Measurements from ENCODE around the gene RPL23.

RPL23 gene

DNA sequence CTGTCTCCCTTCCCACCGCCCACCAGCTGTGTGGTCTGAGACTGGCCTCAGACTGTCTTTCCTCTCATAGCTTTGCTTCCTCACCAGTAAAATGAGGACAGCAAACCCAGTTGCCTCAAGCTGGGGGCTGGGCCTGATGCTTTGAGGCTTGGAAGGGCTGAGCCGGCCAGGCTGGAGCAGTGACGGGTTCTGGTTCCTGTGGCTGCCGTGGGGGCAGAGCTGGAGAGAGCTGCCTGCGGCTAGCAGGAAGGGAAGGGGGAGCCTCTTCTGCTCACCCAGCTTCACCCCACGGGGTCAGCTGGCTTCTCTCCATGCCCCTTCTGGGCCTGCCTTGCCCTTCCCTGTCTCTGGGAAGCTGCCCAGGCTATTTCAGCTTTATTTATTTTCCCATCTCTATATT is 40.1 kb upstream of the RPL23 start:
- Histone ChIP-seq H3K27ac (ENCODE audit: low read depth, low read length) (peak overlapping the region; percentile 53), H3K9ac (ENCODE audit: low read length in 5 of 5) (peak overlapping the region in 4 of 5 donors; percentile 16 to 68 (median 57)), H3K9me3 (ENCODE audit: control insufficient read depth in 5 of 5, low read length in 5 of 5) (no peaks in the 10 kb centered on the region), H3K27me3 (ENCODE audit: control insufficient read depth in 5 of 5, insufficient read depth in 4 of 5, low read length in 5 of 5) (no peaks in the 10 kb centered on the region), H3K36me3 (ENCODE audit: control insufficient read depth in 5 of 5, insufficient read depth in 5 of 5, low read length in 5 of 5) (peaks cover 0 to 72% (median 62%) of the 10 kb centered on the region in 5 donors), H3K4me1 (ENCODE audit: control insufficient read depth in 5 of 5, insufficient read depth in 5 of 5, low read length in 5 of 5) (peaks cover 30 to 68% (median 54%) of the 10 kb centered on the region in 5 donors), H3K4me3 (ENCODE audit: low read depth in 1 of 5, low read length in 5 of 5) (peak overlapping the region in 1 of 5 donors; percentile 5)

DNA sequence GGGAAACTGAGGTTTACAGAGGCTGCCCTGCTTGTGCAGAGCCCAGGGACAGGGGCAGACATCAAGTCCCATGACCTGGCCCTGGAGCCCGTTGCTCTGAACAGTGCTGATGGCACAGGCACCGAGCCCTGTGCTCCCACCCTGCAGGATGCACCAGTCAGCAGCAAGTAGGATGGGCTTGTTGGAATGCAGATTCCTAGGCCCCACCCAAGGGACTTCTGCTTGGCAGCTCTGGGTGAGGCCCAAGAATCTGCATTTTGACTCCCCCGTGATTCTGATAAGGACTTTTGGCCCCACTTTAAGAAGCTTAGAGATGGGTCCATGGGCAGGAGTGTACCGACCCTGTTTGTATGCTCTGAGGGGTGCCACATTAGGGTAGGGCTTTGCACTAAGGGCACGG is 39.6 kb upstream of the RPL23 start:
- H3K27me3 ChIP-seq (ENCODE audit: control insufficient read depth in 5 of 5, insufficient read depth in 4 of 5, low read length in 5 of 5) = no peaks in the 10 kb centered on the region
- peaks cover 0 to 71% (median 60%) of the 10 kb centered on the region in 5 donors for H3K36me3 ChIP-seq (ENCODE audit: control insufficient read depth in 5 of 5, insufficient read depth in 5 of 5, low read length in 5 of 5)
- H3K27ac ChIP-seq (ENCODE audit: low read depth, low read length) = peak overlapping the region; percentile 53
- no peaks in the 10 kb centered on the region for H3K9me3 ChIP-seq (ENCODE audit: control insufficient read depth in 5 of 5, low read length in 5 of 5)
- H3K4me3 ChIP-seq (ENCODE audit: low read depth in 1 of 5, low read length in 5 of 5) = peak overlapping the region in 1 of 5 donors; percentile 5
- peaks cover 25 to 63% (median 49%) of the 10 kb centered on the region in 5 donors for H3K4me1 ChIP-seq (ENCODE audit: control insufficient read depth in 5 of 5, insufficient read depth in 5 of 5, low read length in 5 of 5)
- peak overlapping the region in 2 of 5 donors; percentile 65 to 68 for H3K9ac ChIP-seq (ENCODE audit: low read length in 5 of 5)

DNA sequence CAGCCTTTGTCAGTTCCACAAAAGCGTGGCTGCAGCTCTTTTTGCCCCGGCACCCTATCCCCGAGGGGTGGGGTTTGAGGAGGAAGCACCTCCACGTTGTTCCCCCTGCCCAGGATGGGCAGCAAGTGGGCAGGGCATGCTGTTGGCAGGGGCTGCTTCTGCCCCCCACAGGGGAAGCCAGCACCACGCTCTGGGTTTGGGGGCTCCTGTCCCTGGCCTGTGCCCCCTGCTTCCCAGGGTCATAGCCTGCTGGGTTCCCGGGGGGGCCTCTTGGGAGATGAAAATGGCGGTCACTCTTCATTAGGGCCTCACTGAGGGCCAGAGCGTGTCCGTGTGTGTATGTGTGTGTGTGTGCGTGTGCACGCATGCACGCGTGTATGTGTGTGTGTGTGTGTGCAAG is 39.1 kb upstream of the RPL23 start:
- peak overlapping the region in 1 of 5 donors; percentile 28 for H3K9ac ChIP-seq (ENCODE audit: low read length in 5 of 5)
- no peak overlapping the region for H3K4me3 ChIP-seq (ENCODE audit: low read depth in 1 of 5, low read length in 5 of 5)
- peaks cover 22 to 63% (median 48%) of the 10 kb centered on the region in 5 donors for H3K4me1 ChIP-seq (ENCODE audit: control insufficient read depth in 5 of 5, insufficient read depth in 5 of 5, low read length in 5 of 5)
- H3K27me3 ChIP-seq (ENCODE audit: control insufficient read depth in 5 of 5, insufficient read depth in 4 of 5, low read length in 5 of 5) = no peaks in the 10 kb centered on the region
- no peak overlapping the region for H3K27ac ChIP-seq (ENCODE audit: low read depth, low read length)
- peaks cover 0 to 73% (median 63%) of the 10 kb centered on the region in 5 donors for H3K36me3 ChIP-seq (ENCODE audit: control insufficient read depth in 5 of 5, insufficient read depth in 5 of 5, low read length in 5 of 5)
- H3K9me3 ChIP-seq (ENCODE audit: control insufficient read depth in 5 of 5, low read length in 5 of 5) = no peaks in the 10 kb centered on the region

DNA sequence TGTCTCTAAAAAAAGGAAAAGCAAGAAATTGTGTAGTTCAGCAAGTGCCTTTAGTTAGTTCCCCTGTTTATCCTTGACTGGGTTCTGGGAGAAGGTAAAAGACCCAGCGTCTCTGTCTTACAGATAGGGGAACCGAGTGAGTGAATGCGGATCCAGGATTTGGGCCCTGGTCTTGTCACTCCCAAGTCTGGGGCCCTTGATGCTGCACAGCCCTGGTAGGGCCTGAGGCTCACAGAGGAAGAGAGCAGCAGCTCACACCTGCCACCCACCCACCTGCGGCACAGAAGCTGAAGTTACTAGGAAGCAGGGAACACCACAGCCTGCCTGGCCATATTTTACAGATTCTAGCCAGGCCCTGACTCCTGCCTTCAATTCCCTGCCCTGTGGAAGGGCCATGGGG is 38.6 kb upstream of the RPL23 start:
- no peaks in the 10 kb centered on the region for H3K9me3 ChIP-seq (ENCODE audit: control insufficient read depth in 5 of 5, low read length in 5 of 5)
- H3K27ac ChIP-seq (ENCODE audit: low read depth, low read length) = no peak overlapping the region
- peaks cover 0 to 77% (median 66%) of the 10 kb centered on the region in 5 donors for H3K36me3 ChIP-seq (ENCODE audit: control insufficient read depth in 5 of 5, insufficient read depth in 5 of 5, low read length in 5 of 5)
- no peaks in the 10 kb centered on the region for H3K27me3 ChIP-seq (ENCODE audit: control insufficient read depth in 5 of 5, insufficient read depth in 4 of 5, low read length in 5 of 5)
- H3K9ac ChIP-seq (ENCODE audit: low read length in 5 of 5) = peak overlapping the region in 1 of 5 donors; percentile 28
- H3K4me3 ChIP-seq (ENCODE audit: low read depth in 1 of 5, low read length in 5 of 5) = no peak overlapping the region
- H3K4me1 ChIP-seq (ENCODE audit: control insufficient read depth in 5 of 5, insufficient read depth in 5 of 5, low read length in 5 of 5) = peaks cover 19 to 63% (median 48%) of the 10 kb centered on the region in 5 donors

DNA sequence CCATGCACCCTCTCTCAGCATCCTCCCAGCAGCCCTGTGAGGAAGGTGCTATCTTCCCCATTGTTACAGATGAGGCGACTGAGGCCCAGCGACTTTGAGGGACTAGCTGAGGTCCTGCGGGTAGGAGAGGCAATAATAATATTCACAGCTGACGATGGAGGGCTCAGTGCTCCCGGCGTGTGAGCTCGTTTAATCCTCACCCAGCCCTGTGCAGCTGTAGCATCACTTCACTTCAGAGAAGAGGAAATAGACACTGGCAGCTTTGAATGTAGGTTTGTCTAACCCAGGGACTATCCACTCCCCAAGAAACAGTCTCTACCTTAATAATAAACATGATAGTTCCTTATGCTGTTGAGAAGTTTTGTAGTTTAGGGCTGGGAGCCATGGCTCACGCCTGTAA is 37.9 kb upstream of the RPL23 start:
- Histone ChIP-seq H3K4me1 (ENCODE audit: control insufficient read depth in 5 of 5, insufficient read depth in 5 of 5, low read length in 5 of 5) (peaks cover 13 to 63% (median 48%) of the 10 kb centered on the region in 5 donors), H3K27ac (ENCODE audit: low read depth, low read length) (no peak overlapping the region), H3K9me3 (ENCODE audit: control insufficient read depth in 5 of 5, low read length in 5 of 5) (no peaks in the 10 kb centered on the region), H3K4me3 (ENCODE audit: low read depth in 1 of 5, low read length in 5 of 5) (no peak overlapping the region), H3K9ac (ENCODE audit: low read length in 5 of 5) (no peak overlapping the region), H3K27me3 (ENCODE audit: control insufficient read depth in 5 of 5, insufficient read depth in 4 of 5, low read length in 5 of 5) (no peaks in the 10 kb centered on the region), H3K36me3 (ENCODE audit: control insufficient read depth in 5 of 5, insufficient read depth in 5 of 5, low read length in 5 of 5) (peaks cover 0 to 77% (median 65%) of the 10 kb centered on the region in 5 donors)

DNA sequence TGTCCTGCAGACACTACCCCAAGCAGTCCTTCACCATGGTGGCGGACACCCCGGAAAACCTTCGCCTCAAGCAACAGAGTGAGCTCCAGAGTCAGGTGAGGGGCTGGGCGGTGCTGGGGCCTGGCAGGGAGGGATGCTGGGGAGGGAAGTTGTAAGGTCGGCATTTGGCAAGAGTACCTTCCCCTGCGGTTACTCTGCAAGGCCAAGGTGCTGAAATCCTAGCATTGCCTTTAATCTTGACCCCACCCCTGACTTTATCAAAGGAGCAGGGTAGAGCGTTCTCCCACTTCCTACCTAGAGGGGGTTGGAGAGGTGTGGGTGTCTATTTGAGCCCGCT is 36.9 kb upstream of the RPL23 start:
- Histone ChIP-seq H3K9ac (ENCODE audit: low read length in 5 of 5) (peak overlapping the region in 1 of 5 donors; percentile 55), H3K27ac (ENCODE audit: low read depth, low read length) (peak overlapping the region; percentile 30), H3K27me3 (ENCODE audit: control insufficient read depth in 5 of 5, insufficient read depth in 4 of 5, low read length in 5 of 5) (no peaks in the 10 kb centered on the region), H3K4me1 (ENCODE audit: control insufficient read depth in 5 of 5, insufficient read depth in 5 of 5, low read length in 5 of 5) (peaks cover 13 to 64% (median 49%) of the 10 kb centered on the region in 5 donors), H3K4me3 (ENCODE audit: low read depth in 1 of 5, low read length in 5 of 5) (no peak overlapping the region), H3K9me3 (ENCODE audit: control insufficient read depth in 5 of 5, low read length in 5 of 5) (no peaks in the 10 kb centered on the region), H3K36me3 (ENCODE audit: control insufficient read depth in 5 of 5, insufficient read depth in 5 of 5, low read length in 5 of 5) (peaks cover 0 to 80% (median 62%) of the 10 kb centered on the region in 5 donors)

DNA sequence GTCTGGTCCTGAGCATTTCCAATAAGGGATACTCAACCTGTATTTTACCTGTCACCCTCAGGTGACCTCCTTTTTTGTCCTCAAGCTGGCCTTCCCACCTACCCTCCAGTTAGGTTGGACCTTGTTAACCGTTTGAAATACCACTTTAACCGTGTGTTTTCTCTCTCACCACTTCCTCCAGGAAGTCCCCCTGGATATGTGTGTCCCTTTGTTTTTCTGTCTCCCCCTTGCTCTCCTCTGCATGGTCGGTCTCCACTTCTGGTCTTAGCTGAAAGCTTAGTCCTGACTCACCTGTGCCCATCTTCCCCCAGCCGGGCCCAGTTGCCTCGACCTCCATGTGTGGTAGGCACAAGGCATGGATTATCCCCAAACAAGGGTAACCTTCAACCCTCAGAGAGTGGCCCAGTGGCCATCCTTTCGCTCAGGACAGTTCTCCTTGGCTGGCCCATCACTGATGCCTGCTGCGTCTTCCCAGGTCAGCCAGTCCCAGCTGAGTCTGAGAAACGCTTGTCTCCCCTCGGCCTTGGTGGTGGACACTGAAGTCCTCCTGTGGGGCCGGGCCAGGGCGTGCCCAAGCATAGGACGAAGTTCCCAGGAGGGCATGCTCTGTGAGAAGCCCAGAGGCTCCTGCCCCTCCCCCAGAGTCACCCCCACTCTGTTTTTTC is 36.4 kb upstream of the RPL23 start:
- peaks cover 0 to 85% (median 67%) of the 10 kb centered on the region in 5 donors for H3K36me3 ChIP-seq (ENCODE audit: control insufficient read depth in 5 of 5, insufficient read depth in 5 of 5, low read length in 5 of 5)
- peak overlapping the region; percentile 30 for H3K27ac ChIP-seq (ENCODE audit: low read depth, low read length)

DNA sequence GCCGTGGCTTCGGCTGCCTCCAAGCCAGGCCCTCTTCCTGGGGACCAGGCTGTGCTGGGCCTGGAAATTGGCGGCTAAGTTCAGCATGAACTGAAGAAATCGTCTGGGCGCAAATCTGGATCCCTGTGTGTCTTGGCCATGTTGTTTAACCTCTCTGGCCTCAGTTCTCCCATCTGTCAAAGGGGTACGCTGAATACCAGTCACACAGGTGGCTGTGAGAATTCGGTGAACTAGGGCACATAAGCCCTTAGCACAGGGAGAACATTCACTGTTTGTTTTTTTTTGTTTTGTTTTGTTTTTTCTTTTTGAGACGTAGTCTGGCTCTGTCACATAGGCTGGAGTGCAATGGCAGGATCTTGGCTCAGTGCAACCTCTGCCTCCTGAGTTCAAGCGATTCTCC is 35.3 kb upstream of the RPL23 start:
- H3K9ac ChIP-seq (ENCODE audit: low read length in 5 of 5) = no peak overlapping the region
- H3K4me1 ChIP-seq (ENCODE audit: control insufficient read depth in 5 of 5, insufficient read depth in 5 of 5, low read length in 5 of 5) = peaks cover 13 to 69% (median 54%) of the 10 kb centered on the region in 5 donors

More for the DNA sequence above, 36.4 kb upstream of the RPL23 start:
- H3K4me3 ChIP-seq (ENCODE audit: low read depth in 1 of 5, low read length in 5 of 5) = no peak overlapping the region
- H3K27me3 ChIP-seq (ENCODE audit: control insufficient read depth in 5 of 5, insufficient read depth in 4 of 5, low read length in 5 of 5) = no peaks in the 10 kb centered on the region
- H3K9ac ChIP-seq (ENCODE audit: low read length in 5 of 5) = no peak overlapping the region
- peaks cover 18 to 69% (median 54%) of the 10 kb centered on the region in 5 donors for H3K4me1 ChIP-seq (ENCODE audit: control insufficient read depth in 5 of 5, insufficient read depth in 5 of 5, low read length in 5 of 5)
- no peaks in the 10 kb centered on the region for H3K9me3 ChIP-seq (ENCODE audit: control insufficient read depth in 5 of 5, low read length in 5 of 5)

DNA sequence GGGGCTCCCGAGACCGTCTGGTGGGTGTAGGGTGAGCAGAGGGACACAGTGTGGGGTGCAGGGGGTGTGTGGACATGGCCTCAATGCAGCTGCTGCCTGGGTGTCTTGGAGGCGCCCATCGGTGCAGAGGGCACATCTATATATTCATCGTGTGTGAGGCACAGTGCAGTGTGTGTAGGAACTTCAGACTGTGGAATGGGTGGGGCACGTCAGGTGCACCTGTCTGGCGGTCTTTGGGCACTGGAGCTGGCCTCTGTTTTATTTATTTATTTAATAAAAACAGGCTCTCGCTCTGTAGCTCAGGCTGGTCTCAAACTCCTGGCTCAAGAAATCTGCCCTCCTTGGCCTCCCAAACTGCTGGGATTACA is 33.1 kb upstream of the RPL23 start:
- no peaks in the 10 kb centered on the region for H3K27me3 ChIP-seq (ENCODE audit: control insufficient read depth in 5 of 5, insufficient read depth in 4 of 5, low read length in 5 of 5)
- peaks cover 0 to 80% (median 53%) of the 10 kb centered on the region in 5 donors for H3K36me3 ChIP-seq (ENCODE audit: control insufficient read depth in 5 of 5, insufficient read depth in 5 of 5, low read length in 5 of 5)
- no peak overlapping the region for H3K4me3 ChIP-seq (ENCODE audit: low read depth in 1 of 5, low read length in 5 of 5)
- H3K27ac ChIP-seq (ENCODE audit: low read depth, low read length) = no peak overlapping the region
- H3K9ac ChIP-seq (ENCODE audit: low read length in 5 of 5) = no peak overlapping the region
- peaks cover 16 to 70% (median 57%) of the 10 kb centered on the region in 5 donors for H3K4me1 ChIP-seq (ENCODE audit: control insufficient read depth in 5 of 5, insufficient read depth in 5 of 5, low read length in 5 of 5)
- H3K9me3 ChIP-seq (ENCODE audit: control insufficient read depth in 5 of 5, low read length in 5 of 5) = no peaks in the 10 kb centered on the region

More for the DNA sequence above, 35.3 kb upstream of the RPL23 start:
- H3K27ac ChIP-seq (ENCODE audit: low read depth, low read length) = no peak overlapping the region
- no peaks in the 10 kb centered on the region for H3K9me3 ChIP-seq (ENCODE audit: control insufficient read depth in 5 of 5, low read length in 5 of 5)
- peaks cover 0 to 83% (median 67%) of the 10 kb centered on the region in 5 donors for H3K36me3 ChIP-seq (ENCODE audit: control insufficient read depth in 5 of 5, insufficient read depth in 5 of 5, low read length in 5 of 5)
- H3K27me3 ChIP-seq (ENCODE audit: control insufficient read depth in 5 of 5, insufficient read depth in 4 of 5, low read length in 5 of 5) = no peaks in the 10 kb centered on the region
- no peak overlapping the region for H3K4me3 ChIP-seq (ENCODE audit: low read depth in 1 of 5, low read length in 5 of 5)

DNA sequence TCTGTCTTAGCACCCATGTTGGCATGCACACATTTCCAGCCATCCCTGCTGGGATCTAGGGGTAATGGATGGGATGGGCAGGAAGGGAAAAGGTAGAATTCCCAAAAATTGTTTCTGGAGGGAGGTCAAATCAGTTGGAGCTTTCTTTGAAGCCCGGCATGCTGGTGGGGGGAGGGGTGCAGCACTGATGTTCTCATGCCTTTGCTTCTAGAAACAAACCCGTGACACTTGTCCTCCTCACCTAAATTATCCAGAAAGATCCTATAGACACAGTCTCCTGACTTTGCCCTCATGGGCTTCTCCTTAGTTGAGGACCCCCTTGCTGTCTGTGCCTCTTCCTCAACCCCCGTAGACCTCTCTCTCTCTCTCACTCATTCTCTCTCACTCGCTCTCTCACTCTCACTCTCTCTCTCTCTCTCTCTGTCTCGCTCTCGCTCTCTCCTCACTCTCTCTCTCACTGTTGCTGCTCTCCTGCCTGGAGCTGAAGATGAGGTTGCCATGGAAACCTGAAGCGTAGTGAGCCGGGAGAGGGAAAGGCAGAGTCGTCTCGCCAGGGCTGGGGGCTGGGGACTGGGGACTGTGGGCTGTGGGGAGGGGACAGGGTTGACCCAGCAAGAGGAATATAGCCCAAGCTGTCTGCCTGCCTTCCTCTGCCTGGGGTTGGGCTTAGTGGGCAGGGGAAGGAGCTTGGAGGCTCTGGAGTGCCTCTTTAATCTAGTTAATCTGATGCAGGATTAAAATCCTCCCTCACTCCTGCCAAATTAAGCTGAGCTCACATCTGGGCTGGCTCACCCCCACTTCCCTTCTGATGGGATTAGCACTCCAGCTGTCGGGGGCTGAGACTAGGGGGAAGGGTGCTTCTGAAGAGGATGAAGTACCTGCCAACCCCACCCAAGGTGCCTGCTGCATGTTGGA is 32.5 kb upstream of the RPL23 start:
- Histone ChIP-seq H3K9me3 (ENCODE audit: control insufficient read depth in 5 of 5, low read length in 5 of 5) (no peaks in the 10 kb centered on the region), H3K4me3 (ENCODE audit: low read depth in 1 of 5, low read length in 5 of 5) (peak overlapping the region in 1 of 5 donors; percentile 6), H3K36me3 (ENCODE audit: control insufficient read depth in 5 of 5, insufficient read depth in 5 of 5, low read length in 5 of 5) (peaks cover 0 to 74% (median 52%) of the 10 kb centered on the region in 5 donors), H3K27me3 (ENCODE audit: control insufficient read depth in 5 of 5, insufficient read depth in 4 of 5, low read length in 5 of 5) (no peaks in the 10 kb centered on the region), H3K27ac (ENCODE audit: low read depth, low read length) (peak overlapping the region; percentile 62), H3K4me1 (ENCODE audit: control insufficient read depth in 5 of 5, insufficient read depth in 5 of 5, low read length in 5 of 5) (peaks cover 20 to 77% (median 63%) of the 10 kb centered on the region in 5 donors), H3K9ac (ENCODE audit: low read length in 5 of 5) (peak overlapping the region in 2 of 5 donors; percentile 2 to 31)

Measured in subcutaneous abdominal adipose tissue (tissue), 5 donors.